Measurements from ENCODE around the gene MFSD11.

- no peak for TF ChIP-seq TEAD4 (IDR thresholded peaks at IDR 0.05)
- no peak for TF ChIP-seq YY1 (IDR thresholded peaks at IDR 0.05; ENCODE audit: low read depth)
- no peak for TF ChIP-seq USF1 (IDR thresholded peaks at IDR 0.05)
- TF ChIP-seq FOXM1 (IDR thresholded peaks at IDR 0.05; ENCODE audit: borderline replicate concordance, low read depth): no peak
- TF ChIP-seq MAX (IDR thresholded peaks at IDR 0.05): no peak
- TF ChIP-seq CEBPB (IDR thresholded peaks at IDR 0.05): no peak
- no peak for TF ChIP-seq EP300 (IDR thresholded peaks at IDR 0.05; ENCODE audit: borderline replicate concordance)
- no peak for TF ChIP-seq ZBTB7A (IDR thresholded peaks at IDR 0.05; ENCODE audit: low read depth)
- no peak for TF ChIP-seq TCF12 (IDR thresholded peaks at IDR 0.05; ENCODE audit: low read depth)
- TF ChIP-seq RAD21 (IDR thresholded peaks at IDR 0.05; ENCODE audit: low read depth): no peak
- no peak for TF ChIP-seq REST (IDR thresholded peaks at IDR 0.05; ENCODE audit: low read depth)
- TF ChIP-seq EGR1 (IDR thresholded peaks at IDR 0.05): no peak
- TF ChIP-seq TAF1 (IDR thresholded peaks at IDR 0.05; ENCODE audit: low read depth): no peak
These were observed 36.4 kb upstream of the MFSD11 start for GRCh38 chr17:76701471-76701967.
